ENCODE data around the gene NSMF. TPM values are rescaled to one million over a fixed set of nuclear protein-coding genes. Genes with fewer than 3 reads are reported as not detected.

Gene NSMF
- total and polyA plus RNA-seq, 2 donors (not counting 1 experiment from before 2014, with no cell fraction given) = 28.7 to 59.4 TPM

GRCh38 chr9:137404961-137405567, 54.1 kb downstream of the NSMF start:
- Histone ChIP-seq H3K9ac (ENCODE audit: low read length) (no peak overlapping the region), H3K9me3 (ENCODE audit: control extremely low read depth in 1 of 3, control insufficient read depth in 2 of 3, insufficient read depth in 1 of 3, low read length in 2 of 3) (peaks cover 0 to 18% (median 4%) of the 10 kb centered on the region in 3 donors), H4K20me1 (ENCODE audit: control insufficient read depth, insufficient read depth, low read length, poor library complexity, severe bottlenecking) (peaks cover 28% of the 10 kb centered on the region), H3K27ac (ENCODE audit: low read length in 2 of 2) (no peak overlapping the region), H3K4me1 (ENCODE audit: control insufficient read depth in 2 of 2, insufficient read depth in 2 of 2, low read length in 2 of 2) (peaks cover 9 to 19% of the 10 kb centered on the region in 2 donors), H3K79me2 (ENCODE audit: control insufficient read depth, insufficient read depth, low read length) (peaks cover 22% of the 10 kb centered on the region), H3K4me3 (ENCODE audit: control extremely low read depth in 1 of 5, extremely low read depth in 1 of 5, insufficient read depth in 1 of 5, low read depth in 2 of 5, low read length in 4 of 5) (no peak overlapping the region), H3K27me3 (replicated peaks in 1 of 4; ENCODE audit: control extremely low read depth in 1 of 4, control insufficient read depth in 3 of 4, insufficient read depth in 4 of 4, low read length in 3 of 4) (peaks cover 0 to 21% (median 4%) of the 10 kb centered on the region in 4 experiments), H2AFZ (ENCODE audit: insufficient read depth, low read depth, low read length, poor library complexity, severe bottlenecking) (no peak overlapping the region), H3K4me2 (replicated peaks; ENCODE audit: low read depth, low read length, poor library complexity, severe bottlenecking) (no peak overlapping the region), H3K36me3 (replicated peaks in 1 of 2; ENCODE audit: control extremely low read depth in 1 of 2, control insufficient read depth in 1 of 2, extremely low read depth in 1 of 2, insufficient read depth in 2 of 2, low read length in 1 of 2) (no peaks in the 10 kb centered on the region)
- peaks cover 16% of the 10 kb centered on the region for H3K4me1 Mint-ChIP-seq
- no peaks in the 10 kb centered on the region for H3K27me3 Mint-ChIP-seq
- 91% methylated on average over 23 of the region's 24 CpGs for WGBS (ENCODE audit: insufficient coverage)
- TF ChIP-seq CTCF (IDR thresholded peaks at IDR 0.05) (no peak), EZH2 (IDR thresholded peaks at IDR 0.05; ENCODE audit: borderline replicate concordance, insufficient read depth, low read depth, low read length, poor library complexity, severe bottlenecking) (no peak)
- no peaks in the 10 kb centered on the region for H3K9me3 Mint-ChIP-seq (ENCODE audit: insufficient read depth)
- DNase-seq (no peak), ATAC-seq (ENCODE audit: low read depth) (no peak)
- H3K4me3 Mint-ChIP-seq = no peak overlapping the region
- ChIA-PET CTCF (interaction anchor here (1.0 kb wide), 1 partner anchor 41 kb away, joined by 3 read pairs; no protein-coding TSS in a partner anchor), POLR2A (no interaction called here)
- no peak overlapping the region for H3K27ac Mint-ChIP-seq
- intact Hi-C loops (cut with micrococcal nuclease) = no loop called here

- H3K27ac ChIP-seq (ENCODE audit: low read length in 2 of 2) = no peak overlapping the region
- peaks cover 22% of the 10 kb centered on the region for H3K79me2 ChIP-seq (ENCODE audit: control insufficient read depth, insufficient read depth, low read length)
- Mint-ChIP-seq H3K4me3 (no peak overlapping the region), H3K4me1 (peaks cover 24% of the 10 kb centered on the region), H3K9me3 (ENCODE audit: insufficient read depth) (no peaks in the 10 kb centered on the region), H3K27ac (no peak overlapping the region), H3K27me3 (no peaks in the 10 kb centered on the region)
- no peak overlapping the region for H3K9ac ChIP-seq (ENCODE audit: low read length)
- no peak overlapping the region for H3K4me2 ChIP-seq (replicated peaks; ENCODE audit: low read depth, low read length, poor library complexity, severe bottlenecking)
- peaks cover 28% of the 10 kb centered on the region for H4K20me1 ChIP-seq (ENCODE audit: control insufficient read depth, insufficient read depth, low read length, poor library complexity, severe bottlenecking)
- H3K4me3 ChIP-seq (ENCODE audit: control extremely low read depth in 1 of 5, extremely low read depth in 1 of 5, insufficient read depth in 1 of 5, low read depth in 2 of 5, low read length in 4 of 5) = no peak overlapping the region
- peaks cover 0 to 13% (median 2%) of the 10 kb centered on the region in 4 experiments for H3K27me3 ChIP-seq (replicated peaks in 1 of 4; ENCODE audit: control extremely low read depth in 1 of 4, control insufficient read depth in 3 of 4, insufficient read depth in 4 of 4, low read length in 3 of 4)
- H2AFZ ChIP-seq (ENCODE audit: insufficient read depth, low read depth, low read length, poor library complexity, severe bottlenecking) = no peak overlapping the region
- intact Hi-C loops (cut with micrococcal nuclease) = no loop called here
- POLR2A ChIA-PET = no interaction called here
- CTCF ChIA-PET = no interaction called here
- H3K9me3 ChIP-seq (ENCODE audit: control extremely low read depth in 1 of 3, control insufficient read depth in 2 of 3, insufficient read depth in 1 of 3, low read length in 2 of 3) = peaks cover 0 to 29% (median 4%) of the 10 kb centered on the region in 3 donors
- H3K4me1 ChIP-seq (ENCODE audit: control insufficient read depth in 2 of 2, insufficient read depth in 2 of 2, low read length in 2 of 2) = peaks cover 17 to 28% of the 10 kb centered on the region in 2 donors
- no peak for TF ChIP-seq CTCF (IDR thresholded peaks at IDR 0.05)
- TF ChIP-seq EZH2 (IDR thresholded peaks at IDR 0.05; ENCODE audit: borderline replicate concordance, insufficient read depth, low read depth, low read length, poor library complexity, severe bottlenecking) = no peak
- WGBS (ENCODE audit: insufficient coverage) = 100% methylated on average over 10 of the region's 15 CpGs
- ATAC-seq (ENCODE audit: low read depth) (no peak), DNase-seq (no peak)
- H3K36me3 ChIP-seq (replicated peaks in 1 of 2; ENCODE audit: control extremely low read depth in 1 of 2, control insufficient read depth in 1 of 2, extremely low read depth in 1 of 2, insufficient read depth in 2 of 2, low read length in 1 of 2) = no peaks in the 10 kb centered on the region
These were observed 55.9 kb downstream of the NSMF start for GRCh38 chr9:137403269-137403668.

All from B cell (primary cell).